Fibroblast of pulmonary artery (primary cell): Measurements from ENCODE around the gene LGI2.

Experiments
- DNase-seq: peaks from one replicate; pipeline ENCODE4 v3.0.0-alpha.2; 2010; ENCODE audit warnings: low read depth
- H3K4me3 ChIP-seq: replicated peaks from 2 replicates; pipeline ENCODE4 v1.5.1; 2011; ENCODE audit warnings: low read depth, mild to moderate bottlenecking, control low read depth, low read length, moderate library complexity
- TF ChIP-seq, protein P1 (sequence below): IDR thresholded peaks from 2 replicates; pipeline ENCODE4 v1.5.1; 2011; ENCODE audit warnings: mild to moderate bottlenecking, control low read depth, low read length, inconsistent platforms; ENCODE audit errors: missing control alignments

The LGI2 gene

DNA sequence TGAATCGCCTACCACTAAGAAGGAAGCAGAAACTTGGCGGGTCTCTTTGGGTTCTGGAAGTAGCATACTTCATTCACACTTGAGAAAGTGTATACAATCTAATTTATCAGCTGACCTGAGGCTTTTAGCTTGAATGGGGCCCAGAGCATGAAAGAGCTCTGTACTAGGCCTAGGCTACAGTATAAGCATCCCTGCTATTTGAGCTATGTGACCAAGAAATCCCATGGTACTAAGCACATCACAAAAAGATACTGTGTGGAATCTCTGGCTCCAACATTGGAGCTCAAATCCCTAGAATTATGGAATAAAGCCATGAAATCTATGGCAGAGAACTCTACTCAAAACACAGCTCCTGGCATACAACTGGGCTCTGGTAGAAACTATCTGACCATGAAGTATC, 74.0 kb downstream of the LGI2 start:
- no peak for DNase-seq
- TF ChIP-seq, protein P1, sequence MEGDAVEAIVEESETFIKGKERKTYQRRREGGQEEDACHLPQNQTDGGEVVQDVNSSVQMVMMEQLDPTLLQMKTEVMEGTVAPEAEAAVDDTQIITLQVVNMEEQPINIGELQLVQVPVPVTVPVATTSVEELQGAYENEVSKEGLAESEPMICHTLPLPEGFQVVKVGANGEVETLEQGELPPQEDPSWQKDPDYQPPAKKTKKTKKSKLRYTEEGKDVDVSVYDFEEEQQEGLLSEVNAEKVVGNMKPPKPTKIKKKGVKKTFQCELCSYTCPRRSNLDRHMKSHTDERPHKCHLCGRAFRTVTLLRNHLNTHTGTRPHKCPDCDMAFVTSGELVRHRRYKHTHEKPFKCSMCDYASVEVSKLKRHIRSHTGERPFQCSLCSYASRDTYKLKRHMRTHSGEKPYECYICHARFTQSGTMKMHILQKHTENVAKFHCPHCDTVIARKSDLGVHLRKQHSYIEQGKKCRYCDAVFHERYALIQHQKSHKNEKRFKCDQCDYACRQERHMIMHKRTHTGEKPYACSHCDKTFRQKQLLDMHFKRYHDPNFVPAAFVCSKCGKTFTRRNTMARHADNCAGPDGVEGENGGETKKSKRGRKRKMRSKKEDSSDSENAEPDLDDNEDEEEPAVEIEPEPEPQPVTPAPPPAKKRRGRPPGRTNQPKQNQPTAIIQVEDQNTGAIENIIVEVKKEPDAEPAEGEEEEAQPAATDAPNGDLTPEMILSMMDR = no peak
- no peak overlapping the region for H3K4me3 ChIP-seq

DNA sequence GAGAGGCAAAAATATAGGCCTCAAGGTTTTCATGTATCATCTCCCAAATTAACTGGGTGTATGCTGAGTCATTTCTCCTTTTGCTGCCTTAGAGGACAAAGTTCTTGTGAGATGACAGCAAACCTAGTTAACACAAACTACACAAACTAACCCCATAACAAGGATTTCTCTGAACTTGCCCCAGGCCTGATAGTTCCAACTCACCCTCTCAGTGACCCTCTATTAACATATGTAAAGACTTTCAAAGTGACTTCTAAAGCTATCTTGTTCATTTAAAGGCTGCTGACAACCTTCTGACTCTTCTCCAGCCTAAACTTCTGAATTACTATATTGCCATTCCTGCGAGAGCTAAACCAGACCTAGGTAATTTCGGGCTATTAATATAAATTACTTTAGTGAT, 74.7 kb downstream of the LGI2 start:
- H3K4me3 ChIP-seq = no peak overlapping the region
- DNase-seq = no peak
- TF ChIP-seq, protein P1 = no peak

DNA sequence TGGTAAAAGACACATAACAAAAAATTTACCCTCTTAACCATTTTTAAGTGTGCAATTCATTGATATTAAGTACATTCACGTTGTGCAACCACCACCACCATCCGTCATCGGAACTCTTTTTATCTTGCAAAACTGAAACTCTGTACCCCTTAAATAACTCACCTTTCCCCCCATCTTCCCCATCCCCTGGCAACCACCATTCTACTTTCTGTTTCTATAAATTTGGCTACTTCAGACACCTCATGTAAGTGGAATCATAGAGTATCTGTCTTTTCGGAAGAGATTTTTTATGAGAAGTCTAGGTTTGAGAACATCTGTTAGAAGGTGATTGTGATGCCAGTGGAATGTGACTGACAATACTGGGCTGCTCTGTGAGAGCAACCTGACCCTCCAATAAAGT, 78.1 kb downstream of the LGI2 start:
- TF ChIP-seq, protein P1 = no peak
- H3K4me3 ChIP-seq = no peak overlapping the region
- no peak for DNase-seq

DNA sequence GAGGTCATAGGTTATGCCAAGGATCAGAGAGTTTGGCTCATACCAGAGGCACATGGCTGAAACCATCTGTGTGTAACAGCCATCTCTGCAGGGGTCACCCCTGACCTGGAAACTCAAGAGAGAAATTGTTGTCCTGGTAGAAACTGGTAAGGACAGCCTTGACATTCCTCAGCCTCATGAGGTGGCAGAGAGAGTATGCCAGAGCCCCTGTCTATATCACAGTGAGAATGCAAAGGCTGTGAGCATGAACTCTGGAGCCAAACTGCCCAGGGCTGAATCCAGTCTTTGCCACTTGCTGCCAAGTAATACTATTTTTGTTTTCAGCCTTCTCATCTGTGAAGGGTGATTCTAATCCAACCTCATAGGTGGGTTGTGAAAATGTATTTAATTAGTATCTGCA, 80.8 kb downstream of the LGI2 start:
- H3K4me3 ChIP-seq = no peak overlapping the region
- DNase-seq = no peak
- TF ChIP-seq, protein P1 = no peak
